Activated effector memory CD4-positive, alpha-beta T cell treated with Interleukin-2 at 50 U/mL for 16 hours (primary cell): ENCODE data around the gene OR4A47.
"Not testable (repeated sequence)": the region's sequence is repeated elsewhere in the genome, so short reads cannot be mapped to it uniquely, and the experiment has no call there.

ENCODE experiments used
- DNase-seq: peaks from one replicate; pipeline ENCODE4 v3.0.0-alpha.2; 2020

The OR4A47 gene

GRCh38 chr11:48488493-48488892, at the start of gene OR4A47:
Gene OR4A47 (plus strand): TSS chr11:48488793. CDS start chr11:48488793, 0 bp downstream.
- DNase-seq = not testable (repeated sequence)

- not testable (repeated sequence) for DNase-seq
Observed at GRCh38 chr11:48455909-48456308, 32.7 kb upstream of the OR4A47 start.

- DNase-seq = not testable (repeated sequence)
Observed at GRCh38 chr11:48473966-48474365, 14.6 kb upstream of the OR4A47 start.

GRCh38 chr11:48474703-48475102, 13.9 kb upstream of the OR4A47 start:
- not testable (repeated sequence) for DNase-seq

GRCh38 chr11:48506169-48506568, 17.6 kb downstream of the OR4A47 start:
- not testable (repeated sequence) for DNase-seq

GRCh38 chr11:48538991-48539390, 50.4 kb downstream of the OR4A47 start:
- DNase-seq = no peak
